ENCODE results near the gene CXCR5. TPM values are rescaled to one million over a fixed set of nuclear protein-coding genes. Genes with fewer than 3 reads are reported as not detected.
A peak's percentile ranks its signal among the peaks of the same experiment; 100 is the strongest.
"Not testable (repeated sequence)": the region's sequence is repeated elsewhere in the genome, so short reads cannot be mapped to it uniquely, and the experiment has no call there.

Gene CXCR5
- total RNA-seq (2014; rRNA removed; shearing (Covaris generic)) = 0.02 TPM in 1 of 2 replicates, not detected in the other

DNA sequence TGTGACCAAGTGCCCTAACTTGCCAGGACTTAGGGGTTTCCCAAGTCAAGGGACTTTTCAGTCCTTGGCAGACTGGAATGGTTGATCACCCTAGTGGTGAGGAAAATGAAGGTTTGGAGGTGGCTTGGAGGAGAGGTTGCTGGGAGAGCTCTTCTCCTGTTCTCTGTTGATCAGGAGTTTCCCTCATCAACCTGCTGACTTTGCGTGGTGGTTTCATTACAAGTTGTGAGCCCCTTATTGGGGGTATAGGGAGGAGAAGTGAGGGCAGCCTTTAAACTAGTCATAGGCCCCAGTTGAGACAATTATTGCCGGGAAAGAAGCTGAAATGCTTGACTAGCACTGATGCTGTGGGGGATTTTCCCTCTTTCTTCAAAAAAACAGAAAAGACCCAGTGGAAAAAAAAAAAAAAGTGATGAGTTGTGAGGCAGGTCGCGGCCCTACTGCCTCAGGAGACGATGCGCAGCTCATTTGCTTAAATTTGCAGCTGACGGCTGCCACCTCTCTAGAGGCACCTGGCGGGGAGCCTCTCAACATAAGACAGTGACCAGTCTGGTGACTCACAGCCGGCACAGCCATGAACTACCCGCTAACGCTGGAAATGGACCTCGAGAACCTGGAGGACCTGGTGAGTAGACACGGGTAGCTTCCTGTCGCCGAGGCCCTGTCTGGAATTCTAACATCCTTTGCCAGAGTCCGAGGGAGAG is at the start of gene CXCR5:
Gene CXCR5, plus strand, starts transcription at position 525 of the 704 bp plus-strand sequence. Its CDS starts 50 bp downstream, at position 575.
- DNase-seq (ENCODE audit: low spot score) = peak; percentile 52

GRCh38 chr11:118834427-118835028 is 49.2 kb upstream of the CXCR5 start:
- DNase-seq (ENCODE audit: low spot score) = no peak

- DNase-seq (ENCODE audit: low spot score) = no peak
These were observed 45.8 kb upstream of the CXCR5 start for GRCh38 chr11:118837868-118838267.

DNA sequence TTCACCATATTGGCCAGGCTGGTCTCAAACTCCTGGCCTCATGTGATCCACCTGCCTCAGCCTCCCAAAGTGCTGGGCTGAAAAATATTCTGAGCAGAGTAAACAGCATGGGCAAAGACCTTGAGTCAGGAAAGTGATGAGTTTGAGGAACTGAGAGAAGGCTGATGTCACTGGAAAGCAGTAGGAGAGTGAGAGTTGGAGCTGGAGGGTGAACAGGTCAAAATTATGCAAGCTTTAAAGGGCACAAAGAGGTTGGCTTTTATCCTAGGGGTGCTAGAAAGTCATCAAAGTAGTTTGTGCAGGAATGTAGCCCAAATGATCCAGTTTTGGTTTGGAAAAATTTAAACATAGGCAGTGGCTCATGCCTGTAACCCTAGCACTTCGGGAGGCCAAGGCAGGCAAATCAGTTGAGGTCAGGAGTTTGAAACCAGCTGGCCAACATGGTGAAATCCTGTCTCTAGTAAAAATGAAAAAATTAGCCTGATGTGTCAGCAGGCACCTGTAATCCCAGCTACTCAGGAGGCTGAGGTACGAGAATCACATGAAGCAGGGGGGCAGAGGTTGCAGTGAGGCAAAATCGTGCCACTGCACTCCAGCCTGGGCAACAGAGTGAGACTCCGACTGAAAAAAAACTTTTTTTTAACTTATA is 44.7 kb upstream of the CXCR5 start:
- no peak for DNase-seq (ENCODE audit: low spot score)

- no peak for DNase-seq (ENCODE audit: low spot score)
These were observed 42.0 kb upstream of the CXCR5 start for GRCh38 chr11:118841469-118842242.

DNA sequence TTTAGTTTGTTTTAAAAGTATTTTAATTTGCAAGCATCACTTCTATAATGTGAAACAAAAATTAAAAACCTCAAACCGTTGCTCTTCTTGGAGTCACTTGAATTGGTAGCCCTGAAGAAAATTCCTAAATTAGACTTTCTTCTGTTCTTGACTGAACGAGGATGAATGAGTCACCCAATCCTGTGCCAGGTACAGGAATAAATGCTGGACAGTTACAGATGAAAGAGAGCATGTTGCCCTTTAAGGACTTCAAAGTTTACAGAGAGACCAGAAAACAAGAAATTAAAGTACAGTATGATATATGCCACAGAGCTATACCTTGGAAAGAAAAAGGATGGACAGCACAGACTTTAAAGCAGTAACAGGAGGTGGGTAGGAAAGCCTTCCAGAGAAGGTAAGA is 41.3 kb upstream of the CXCR5 start:
- no peak for DNase-seq (ENCODE audit: low spot score)

DNA sequence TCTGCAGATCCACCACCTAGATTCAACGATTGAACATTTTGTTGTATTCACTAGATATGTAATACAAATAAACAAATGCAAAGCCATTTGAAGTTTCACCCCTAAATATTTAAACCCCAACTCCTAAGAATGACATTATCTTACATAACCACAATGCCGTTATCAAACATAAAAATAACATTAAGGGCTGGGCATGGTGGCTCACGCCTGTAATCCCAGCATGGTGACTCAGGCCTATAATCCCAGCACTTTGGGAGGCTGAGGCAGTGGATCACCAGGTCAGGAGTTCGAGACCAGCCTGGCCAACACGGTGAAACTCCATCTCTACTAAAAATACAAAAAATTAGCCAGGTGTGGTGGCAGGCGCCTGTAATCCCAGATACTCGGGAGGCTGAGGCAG is 40.8 kb upstream of the CXCR5 start:
- DNase-seq (ENCODE audit: low spot score) = not testable (repeated sequence)

DNA sequence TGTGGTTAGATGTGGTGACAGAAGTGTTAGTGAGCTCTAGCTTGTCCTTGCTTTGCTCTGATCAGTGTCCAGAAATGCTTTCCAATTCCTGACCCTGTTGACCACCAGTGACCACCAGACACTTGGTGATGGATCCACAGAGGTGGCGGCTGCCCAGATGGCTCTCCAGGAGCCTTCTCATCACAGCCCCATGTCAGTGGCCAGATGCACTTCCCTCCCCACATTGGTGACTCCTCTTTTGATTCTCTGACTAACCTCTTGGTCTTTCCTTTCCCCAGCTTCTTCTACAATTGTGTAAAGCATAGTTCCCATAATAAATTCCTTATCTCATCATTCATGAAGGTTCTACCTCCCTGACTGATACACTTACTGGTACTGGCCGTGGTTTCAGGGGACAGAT is 40.1 kb upstream of the CXCR5 start:
- DNase-seq (ENCODE audit: low spot score) = no peak

GRCh38 chr11:118845369-118845768 is 38.3 kb upstream of the CXCR5 start:
- no peak for DNase-seq (ENCODE audit: low spot score)

GRCh38 chr11:118846181-118846935 is 37.3 kb upstream of the CXCR5 start:
- DNase-seq (ENCODE audit: low spot score) = no peak

GRCh38 chr11:118849825-118850224 is 33.9 kb upstream of the CXCR5 start:
- no peak for DNase-seq (ENCODE audit: low spot score)

DNA sequence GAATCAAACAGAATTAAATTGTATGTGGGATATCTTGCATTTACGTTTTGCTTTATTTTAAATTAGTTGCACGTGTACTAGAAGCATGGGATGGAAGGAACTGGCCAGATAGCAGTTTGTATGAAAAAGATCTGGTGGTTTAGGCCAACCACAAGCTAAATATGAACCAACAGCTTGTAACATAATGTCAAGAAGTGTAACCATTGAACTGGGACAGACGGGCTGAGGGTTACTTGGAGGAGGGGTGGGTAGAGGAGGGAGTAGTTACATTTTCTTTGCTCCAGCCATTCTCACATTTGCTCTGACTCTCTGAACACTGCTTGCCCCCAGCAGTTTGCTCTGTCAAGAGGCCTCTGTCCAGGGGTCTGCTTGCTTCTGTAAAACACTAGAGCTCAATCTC is 31.7 kb upstream of the CXCR5 start:
- no peak for DNase-seq (ENCODE audit: low spot score)

DNA sequence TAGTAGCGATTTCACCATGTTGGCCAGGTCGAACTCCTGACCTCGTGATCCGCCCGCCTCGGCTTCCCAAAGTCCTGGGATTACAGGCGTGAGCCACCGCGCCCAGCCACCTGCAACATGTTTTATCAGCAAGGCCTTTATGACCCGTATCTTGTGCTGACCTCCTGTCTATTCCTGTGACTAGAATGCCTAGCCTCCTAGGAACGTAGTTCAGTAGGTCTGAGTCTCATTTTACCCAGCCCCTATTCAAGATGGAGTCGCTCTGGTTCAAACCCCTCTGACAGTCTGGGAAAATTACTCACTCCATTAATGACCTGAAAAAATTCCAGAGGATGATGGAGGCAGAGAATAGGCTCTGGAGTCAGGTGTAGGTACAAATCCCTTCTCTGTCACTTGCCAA is 30.0 kb upstream of the CXCR5 start:
- no peak for DNase-seq (ENCODE audit: low spot score)

GRCh38 chr11:118856314-118856713 is 27.4 kb upstream of the CXCR5 start:
- no peak for DNase-seq (ENCODE audit: low spot score)

DNA sequence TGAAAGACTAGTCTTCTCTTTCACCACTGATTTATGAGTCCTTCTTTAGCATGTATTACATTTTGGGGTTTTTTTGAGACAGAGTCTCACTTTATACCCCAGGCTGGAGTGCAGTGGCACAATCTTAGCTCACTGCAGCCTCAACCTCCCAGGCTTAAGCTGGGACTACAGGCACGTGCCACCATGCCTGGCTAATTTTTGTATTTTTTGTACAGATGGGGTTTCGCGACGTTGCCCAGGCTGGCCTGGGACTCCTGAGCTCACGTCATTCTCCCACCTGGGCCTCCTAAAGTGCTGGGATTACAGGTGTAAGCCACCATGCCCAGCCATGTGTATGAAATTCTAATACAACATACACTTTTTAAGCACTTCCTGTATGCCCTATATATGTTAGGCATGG is 26.3 kb upstream of the CXCR5 start:
- no peak for DNase-seq (ENCODE audit: low spot score)

DNA sequence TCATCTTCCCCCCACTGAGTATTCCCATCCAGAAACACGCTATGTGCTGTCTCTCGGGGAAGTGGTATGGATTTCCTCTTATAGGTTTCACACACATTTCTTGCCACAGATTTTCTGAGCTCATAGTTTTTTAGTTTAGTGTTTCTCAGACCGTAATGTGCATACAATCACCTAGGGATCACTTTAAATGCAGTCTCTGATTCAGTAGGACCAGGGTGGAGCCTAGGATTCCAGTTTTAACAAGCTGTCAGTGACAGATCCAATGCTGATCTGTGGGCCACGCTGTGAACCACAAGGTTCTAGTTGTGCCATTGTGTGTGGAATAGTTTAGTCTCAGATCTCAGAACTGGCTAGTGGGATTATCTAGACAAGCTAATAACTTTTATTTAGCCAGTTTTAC is 23.7 kb upstream of the CXCR5 start:
- DNase-seq (ENCODE audit: low spot score) = no peak

GRCh38 chr11:118868659-118869058 is 15.0 kb upstream of the CXCR5 start:
- no peak for DNase-seq (ENCODE audit: low spot score)

DNA sequence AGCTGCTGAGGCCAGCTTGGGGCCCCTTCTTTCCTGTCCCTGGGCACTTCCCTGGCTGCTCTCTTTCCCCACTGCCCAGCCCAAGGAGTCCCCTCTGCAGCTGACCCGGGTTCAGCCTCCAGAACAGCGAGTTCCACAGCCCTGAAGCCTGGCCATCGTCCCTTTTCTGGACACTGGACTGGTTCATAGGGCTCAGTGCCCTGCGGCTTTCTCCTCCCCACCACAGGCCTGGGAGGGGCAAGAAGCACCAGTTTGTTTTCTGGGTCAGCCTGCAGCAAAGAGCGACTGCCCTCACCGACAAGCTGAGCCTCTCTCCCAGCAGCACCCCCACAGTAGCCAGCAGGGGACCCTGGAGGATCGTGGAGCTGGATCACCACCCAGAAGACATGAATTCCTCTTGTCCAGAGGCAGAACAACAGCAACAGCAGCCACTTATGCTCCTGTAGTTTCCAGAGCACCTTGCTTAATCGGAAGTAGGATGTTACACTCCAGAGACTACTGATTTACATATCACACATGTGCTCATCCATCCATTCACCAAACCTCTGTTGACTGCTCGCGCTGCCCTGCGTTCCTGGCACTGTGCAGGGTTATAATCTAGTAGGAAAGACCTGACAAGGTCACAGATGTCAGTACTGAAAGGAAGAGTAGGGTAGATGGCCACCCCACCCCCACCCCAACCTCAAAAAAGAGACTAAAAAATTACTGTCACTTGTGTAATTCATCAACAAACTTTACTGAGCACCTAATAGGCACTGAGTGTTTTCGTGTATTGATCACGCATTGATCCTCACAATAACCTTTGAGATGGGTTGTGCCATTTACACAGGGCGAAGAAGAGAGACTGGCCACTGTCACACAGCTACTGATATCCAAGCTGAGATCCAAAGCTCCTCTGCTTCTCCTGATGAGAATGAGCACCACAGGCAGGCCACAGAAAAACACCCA is 13.0 kb upstream of the CXCR5 start:
- no peak for DNase-seq (ENCODE audit: low spot score)

DNA sequence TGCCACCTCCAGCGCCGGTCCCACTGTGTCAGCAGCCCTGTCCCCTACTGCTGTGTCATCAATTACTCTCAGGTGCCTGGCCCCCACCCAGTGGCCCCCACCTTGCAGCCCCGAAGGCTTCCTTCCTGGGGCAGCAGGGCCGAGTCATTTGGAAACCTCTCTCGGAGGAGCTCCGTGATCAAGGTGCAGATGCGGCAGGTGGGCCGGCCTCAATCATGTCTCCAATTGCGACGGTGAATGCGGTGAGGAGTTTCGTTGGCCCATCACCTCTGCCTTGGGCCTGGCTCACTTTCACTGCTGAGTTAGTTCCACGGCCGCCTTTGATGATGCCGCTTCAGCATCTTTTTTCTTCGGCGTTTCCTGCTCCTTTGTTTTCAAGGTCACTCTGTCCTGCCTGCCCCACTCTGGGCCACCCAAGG is 11.3 kb upstream of the CXCR5 start:
- DNase-seq (ENCODE audit: low spot score) = no peak

DNA sequence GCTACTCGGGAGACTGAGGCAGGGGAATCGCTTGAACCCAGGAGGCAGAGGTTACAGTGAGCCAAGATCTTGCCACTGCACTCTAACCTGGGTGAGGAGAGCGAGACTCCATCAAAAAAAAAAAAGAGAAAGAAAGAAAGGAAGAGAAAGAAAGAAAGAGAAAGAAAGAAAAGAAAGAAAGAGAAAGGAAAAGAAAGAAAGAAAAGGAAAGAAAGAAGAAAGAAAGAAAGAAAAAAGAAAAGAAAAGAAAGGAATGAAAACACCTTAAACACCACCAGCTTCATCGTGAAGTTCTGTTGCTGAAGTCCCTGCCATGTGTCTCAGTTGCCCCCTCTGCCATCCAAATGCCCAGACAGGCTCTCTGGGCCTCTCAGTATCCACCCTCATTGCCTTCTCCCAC is 9.9 kb upstream of the CXCR5 start:
- no peak for DNase-seq (ENCODE audit: low spot score)

Measured in A172 (cell line).